Neural progenitor cell (in vitro differentiated cells): ENCODE results near the gene SUN1. TPM values are rescaled to one million over a fixed set of nuclear protein-coding genes. Genes with fewer than 3 reads are reported as not detected.

Source experiments
- DNase-seq: peaks from one replicate; pipeline ENCODE4 v3.0.0-alpha.2; 2016; ENCODE audit warnings: low spot score
- H2AFZ ChIP-seq: fragments of 200-600 bp; sonication (generic); replicated peaks from 2 replicates; pipeline ENCODE4 v1.6.1; 2016; ENCODE audit warnings: antibody characterized with exemption
- H3F3A ChIP-seq: fragments of 200-600 bp; sonication (generic); 2 replicates; pipeline ENCODE4 v1.6.1; 2016; ENCODE audit warnings: antibody characterized with exemption, low read depth
- H3K27ac ChIP-seq: fragments of 200-600 bp; sonication (generic); 2 replicates; pipeline ENCODE4 v1.5.1; 2016; ENCODE audit warnings: mild to moderate bottlenecking
- H3K27me3 ChIP-seq: fragments of 200-600 bp; sonication (generic); 2 replicates; pipeline ENCODE4 v1.6.1; 2016; ENCODE audit warnings: mild to moderate bottlenecking, moderate library complexity
- H3K36me3 ChIP-seq: fragments of 200-600 bp; sonication (generic); 2 replicates; pipeline ENCODE4 v1.5.1; 2016
- H3K4me1 ChIP-seq: fragments of 200-600 bp; sonication (generic); 2 replicates; pipeline ENCODE4 v1.6.1; 2016; ENCODE audit warnings: mixed run types
- H3K4me2 ChIP-seq: fragments of 200-600 bp; sonication (generic); 2 replicates; pipeline ENCODE4 v1.6.1; 2016
- H3K4me3 ChIP-seq: fragments of 200-600 bp; sonication (generic); 2 replicates; pipeline ENCODE4 v1.5.1; 2016
- H3K79me2 ChIP-seq: fragments of 200-600 bp; sonication (generic); 2 replicates; pipeline ENCODE4 v1.6.1; 2016; ENCODE audit warnings: low read depth
- H3K9ac ChIP-seq: fragments of 200-600 bp; sonication (generic); 2 replicates; pipeline ENCODE4 v1.6.1; 2016
- H3K9me3 ChIP-seq: fragments of 200-600 bp; sonication (generic); 2 replicates; pipeline ENCODE4 v1.5.1; 2016; ENCODE audit warnings: low read depth
- H4K20me1 ChIP-seq: fragments of 200-600 bp; sonication (generic); 2 replicates; pipeline ENCODE4 v1.6.1; 2016; ENCODE audit warnings: low read depth
- H3K27ac Mint-ChIP-seq: 3 replicates; pipeline ENCODE4 v1.8.0; 2021; ENCODE audit warnings: mixed read lengths
- H3K27me3 Mint-ChIP-seq: 2 replicates; pipeline ENCODE4 v1.8.0; 2022; ENCODE audit warnings: low read depth, mild to moderate bottlenecking, inconsistent platforms, moderate library complexity, mixed read lengths; ENCODE audit not compliant: insufficient read depth
- H3K36me3 Mint-ChIP-seq: 3 replicates; pipeline ENCODE4 v1.8.0; 2021; ENCODE audit warnings: mixed read lengths
- H3K4me1 Mint-ChIP-seq: 3 replicates; pipeline ENCODE4 v1.8.0; 2021; ENCODE audit warnings: mixed read lengths
- H3K4me3 Mint-ChIP-seq: 3 replicates; pipeline ENCODE4 v1.8.0; 2021; ENCODE audit warnings: mild to moderate bottlenecking, moderate library complexity, mixed read lengths
- H3K9me3 Mint-ChIP-seq: 3 replicates; pipeline ENCODE4 v1.8.0; 2020; ENCODE audit warnings: mixed read lengths
- CTCF ChIP-seq: fragments of 200-600 bp; sonication (generic); IDR thresholded peaks from 2 replicates; pipeline ENCODE4 v1.5.1; 2017; ENCODE audit warnings: antibody characterized with exemption, mild to moderate bottlenecking
- EZH2 ChIP-seq: fragments of 200-600 bp; sonication (generic); IDR thresholded peaks from 2 replicates; pipeline ENCODE4 v1.6.1; 2017; ENCODE audit warnings: antibody characterized with exemption, mild to moderate bottlenecking, moderate library complexity
- EZH2phosphoT487 ChIP-seq: fragments of 200-600 bp; sonication (generic); IDR thresholded peaks from 2 replicates; pipeline ENCODE4 v1.6.1; 2017; ENCODE audit warnings: antibody characterized with exemption
- total RNA-seq: library from RNA; depleted of rRNA; stranded (reverse); fragments of >200 nt; gene quantifications from 2 replicates; pipeline ENCODE4 v1.2.3, GENCODE V29; 2015; ENCODE audit warnings: low replicate concordance

Gene SUN1
- total RNA-seq, 1 donor from 2014 or later: 104 TPM

- peaks cover 5% of the 10 kb centered on the region for H3K27me3 Mint-ChIP-seq
- peaks cover 4% of the 10 kb centered on the region for H3K4me1 Mint-ChIP-seq
- peaks cover 48% of the 10 kb centered on the region for H3K36me3 Mint-ChIP-seq
- no peaks in the 10 kb centered on the region for H3K36me3 ChIP-seq
- no peak overlapping the region for H3K27ac Mint-ChIP-seq
- no peak overlapping the region for H3K4me2 ChIP-seq
- H3K4me1 ChIP-seq: peaks cover 18% of the 10 kb centered on the region
- DNase-seq: no peak
- TF ChIP-seq EZH2phosphoT487: no peak
- no peak for TF ChIP-seq CTCF
- no peak for TF ChIP-seq EZH2
- no peaks in the 10 kb centered on the region for H3K27me3 ChIP-seq
- no peak overlapping the region for H3K9ac ChIP-seq
- no peaks in the 10 kb centered on the region for H3K9me3 Mint-ChIP-seq
- no peaks in the 10 kb centered on the region for H3K79me2 ChIP-seq
- H3K27ac ChIP-seq: no peak overlapping the region
- H3K4me3 Mint-ChIP-seq: no peak overlapping the region
- H3K4me3 ChIP-seq: no peak overlapping the region
- peaks cover 21% of the 10 kb centered on the region for H3F3A ChIP-seq
- no peak overlapping the region for H2AFZ ChIP-seq
- H3K9me3 ChIP-seq: no peaks in the 10 kb centered on the region
- peaks cover 15% of the 10 kb centered on the region for H4K20me1 ChIP-seq
Measured at GRCh38 chr7:861222-861621, 28.9 kb downstream of the SUN1 start.

- H3K9ac ChIP-seq: no peak overlapping the region
- H3K4me3 Mint-ChIP-seq: no peak overlapping the region
Measured at GRCh38 chr7:862157-862556, 29.9 kb downstream of the SUN1 start.

GRCh38 chr7:863106-863505, 30.8 kb downstream of the SUN1 start:
- Mint-ChIP-seq H3K9me3 (no peaks in the 10 kb centered on the region), H3K4me1 (peaks cover 4% of the 10 kb centered on the region), H3K4me3 (no peak overlapping the region), H3K27me3 (peaks cover 6% of the 10 kb centered on the region), H3K36me3 (peaks cover 53% of the 10 kb centered on the region), H3K27ac (no peak overlapping the region)
- no peaks in the 10 kb centered on the region for H3K9me3 ChIP-seq
- peaks cover 15% of the 10 kb centered on the region for H4K20me1 ChIP-seq
- TF ChIP-seq EZH2phosphoT487 (no peak), EZH2 (no peak), CTCF (no peak)
- no peak overlapping the region for H3K9ac ChIP-seq
- no peak for DNase-seq
- no peaks in the 10 kb centered on the region for H3K36me3 ChIP-seq
- H3K27ac ChIP-seq: peak overlapping the region; percentile 81
- peaks cover 21% of the 10 kb centered on the region for H3F3A ChIP-seq
- H3K4me2 ChIP-seq: peak overlapping the region; percentile 66
- peaks cover 18% of the 10 kb centered on the region for H3K4me1 ChIP-seq
- no peak overlapping the region for H2AFZ ChIP-seq
- no peaks in the 10 kb centered on the region for H3K27me3 ChIP-seq
- no peak overlapping the region for H3K4me3 ChIP-seq
- no peaks in the 10 kb centered on the region for H3K79me2 ChIP-seq

More at GRCh38 chr7:862157-862556, 29.9 kb downstream of the SUN1 start:
- H3K27ac ChIP-seq: no peak overlapping the region
- TF ChIP-seq CTCF: no peak
- Mint-ChIP-seq H3K27me3 (peaks cover 5% of the 10 kb centered on the region), H3K4me1 (peaks cover 4% of the 10 kb centered on the region), H3K36me3 (peaks cover 50% of the 10 kb centered on the region), H3K9me3 (no peaks in the 10 kb centered on the region), H3K27ac (no peak overlapping the region)
- H3K4me1 ChIP-seq: peaks cover 18% of the 10 kb centered on the region
- DNase-seq: no peak
- H3K36me3 ChIP-seq: no peaks in the 10 kb centered on the region
- H2AFZ ChIP-seq: no peak overlapping the region
- H3K79me2 ChIP-seq: no peaks in the 10 kb centered on the region
- peaks cover 21% of the 10 kb centered on the region for H3F3A ChIP-seq
- no peaks in the 10 kb centered on the region for H3K27me3 ChIP-seq
- H4K20me1 ChIP-seq: peaks cover 15% of the 10 kb centered on the region
- no peak overlapping the region for H3K4me2 ChIP-seq
- no peak overlapping the region for H3K4me3 ChIP-seq
- no peaks in the 10 kb centered on the region for H3K9me3 ChIP-seq
